HEK293 (cell line): ENCODE results near the gene ANKRD44.

Source experiments
- CTCF ChIA-PET: fragments of 350-600 bp; formaldehyde crosslinking; extraction: SDS; loops from one replicate; lab custom pipeline; 2021; ENCODE audit warnings: antibody characterized with exemption; lab: Yijun Ruan, JAX
- POLR2A ChIA-PET: fragments of 300-600 bp; formaldehyde crosslinking; extraction: SDS; loops from one replicate; lab custom pipeline; 2020; ENCODE audit warnings: antibody characterized with exemption, inconsistent platforms; lab: Yijun Ruan, JAX
- H3K27ac ChIP-seq: fragments of 200-500 bp; sonication (Bioruptor generic); 2 replicates; pipeline ENCODE4 v1.5.1; 2014; ENCODE audit warnings: low read depth, low read length, control low read depth, inconsistent platforms; ENCODE audit errors: extremely low read depth
- H3K36me3 ChIP-seq, 2 experiments: fragments of 200-500 bp in 1 of 2; sonication (Bioruptor generic) in 1 of 2; 1 replicate in 1 of 2; 2 replicates in 1 of 2; pipeline ENCODE4 v1.5.1; 2014 to 2017; ENCODE audit warnings: inconsistent platforms in 2 of 2, low read length in 2 of 2; ENCODE audit not compliant: control insufficient read depth in 2 of 2, insufficient read depth in 1 of 2
- H3K4me1 ChIP-seq: fragments of 200-500 bp; sonication (Bioruptor generic); 2 replicates; pipeline ENCODE4 v1.5.1; 2014; ENCODE audit warnings: mild to moderate bottlenecking, low read length, inconsistent platforms; ENCODE audit not compliant: control insufficient read depth, insufficient read depth
- H3K4me3 ChIP-seq: 2 replicates; pipeline ENCODE4 v1.5.1; 2011; ENCODE audit warnings: low read depth, mild to moderate bottlenecking, control low read depth, low read length, moderate library complexity
- H3K9me3 ChIP-seq: fragments of 200-500 bp; sonication (Bioruptor generic); 2 replicates; pipeline ENCODE4 v1.5.1; 2014; ENCODE audit warnings: low read depth, low read length, inconsistent platforms; ENCODE audit not compliant: control insufficient read depth, insufficient read depth
- AEBP2 ChIP-seq: fragments of 450-650 bp; formaldehyde crosslinking; IDR thresholded peaks from 2 replicates; pipeline ENCODE4 v1.5.1; 2016; ENCODE audit warnings: missing biosample characterization, missing genetic modification characterization, borderline replicate concordance
- PRDM1 ChIP-seq: fragments of 450-650 bp; formaldehyde crosslinking; IDR thresholded peaks from 2 replicates; pipeline ENCODE4; 2016; ENCODE audit warnings: missing biosample characterization, missing genetic modification characterization
- PRDM2 ChIP-seq: fragments of 450-650 bp; formaldehyde crosslinking; IDR thresholded peaks from 2 replicates; pipeline ENCODE4 v1.5.1; 2016; ENCODE audit warnings: missing biosample characterization, missing genetic modification characterization, borderline replicate concordance
- SALL2 ChIP-seq: fragments of 450-650 bp; formaldehyde crosslinking; IDR thresholded peaks from 2 replicates; pipeline ENCODE4 v1.5.0; 2017; ENCODE audit warnings: missing biosample characterization, mild to moderate bottlenecking, missing genetic modification characterization, borderline replicate concordance
- ZBTB26 ChIP-seq: fragments of 450-650 bp; formaldehyde crosslinking; optimal IDR thresholded peaks from 2 replicates; pipeline ENCODE3; 2016; ENCODE audit warnings: missing biosample characterization, mild to moderate bottlenecking, missing genetic modification characterization
- ZFHX2 ChIP-seq: fragments of 450-650 bp; formaldehyde crosslinking; conservative IDR thresholded peaks from 2 replicates; pipeline ENCODE4 v1.5.1; 2016; ENCODE audit warnings: missing biosample characterization, missing genetic modification characterization
- ZNF169 ChIP-seq: fragments of 450-650 bp; formaldehyde crosslinking; IDR thresholded peaks from 2 replicates; pipeline ENCODE4 v1.5.1; 2016; ENCODE audit warnings: missing biosample characterization, missing genetic modification characterization
- ZNF302 ChIP-seq: fragments of 450-650 bp; formaldehyde crosslinking; IDR thresholded peaks from 2 replicates; pipeline ENCODE4 v1.5.1; 2016; ENCODE audit warnings: missing biosample characterization, missing genetic modification characterization, low read depth
- ZNF433 ChIP-seq: fragments of 450-650 bp; formaldehyde crosslinking; IDR thresholded peaks from 2 replicates; pipeline ENCODE4 v1.5.1; 2016; ENCODE audit warnings: missing biosample characterization, missing genetic modification characterization, low read depth
- ZNF473 ChIP-seq: fragments of 450-650 bp; formaldehyde crosslinking; IDR thresholded peaks from 2 replicates; pipeline ENCODE4 v1.5.1; 2017; ENCODE audit warnings: missing biosample characterization, missing genetic modification characterization
- ZNF521 ChIP-seq: fragments of 450-650 bp; formaldehyde crosslinking; IDR thresholded peaks from 2 replicates; pipeline ENCODE4 v1.5.1; 2017; ENCODE audit warnings: missing biosample characterization, mild to moderate bottlenecking, missing genetic modification characterization
- ZNF530 ChIP-seq: fragments of 450-650 bp; formaldehyde crosslinking; IDR thresholded peaks from 2 replicates; pipeline ENCODE4 v1.5.1; 2016; ENCODE audit warnings: low read depth, missing biosample characterization, missing genetic modification characterization
- ZNF549 ChIP-seq: fragments of 450-650 bp; IDR thresholded peaks from 2 replicates; pipeline ENCODE4 v1.5.1; 2018; ENCODE audit warnings: missing biosample characterization, missing genetic modification characterization, mild to moderate bottlenecking, inconsistent platforms, moderate library complexity
- ZNF600 ChIP-seq: fragments of 450-650 bp; formaldehyde crosslinking; IDR thresholded peaks from 2 replicates; pipeline ENCODE4 v1.5.1; 2016; ENCODE audit warnings: missing biosample characterization, missing genetic modification characterization
- ZNF624 ChIP-seq: fragments of 450-650 bp; formaldehyde crosslinking; IDR thresholded peaks from 2 replicates; pipeline ENCODE4 v1.5.1; 2017; ENCODE audit warnings: missing biosample characterization, missing genetic modification characterization
- ZNF707 ChIP-seq: fragments of 450-650 bp; formaldehyde crosslinking; IDR thresholded peaks from 2 replicates; pipeline ENCODE4 v1.5.1; 2016; ENCODE audit warnings: missing biosample characterization, missing genetic modification characterization

Gene ANKRD44

GRCh38 chr2:197075754-197076337 lies 234.7 kb downstream of the ANKRD44 start:
- ChIA-PET CTCF (interaction anchor here (0.6 to 1.2 kb wide), 7 partner anchors 11 to 225 kb away, joined by 3 to 5 read pairs (median 4); no protein-coding TSS in a partner anchor), POLR2A (no interaction called here)
- TF ChIP-seq AEBP2 (tag by site-specific recombination) (no peak), ZBTB26 (no peak), ZNF521 (tag by site-specific recombination) (no peak), ZNF707 (tag by site-specific recombination) (no peak), ZFHX2 (tag by site-specific recombination) (no peak), PRDM2 (tag by site-specific recombination) (no peak), ZNF530 (no peak), ZNF302 (tag by site-specific recombination) (no peak), PRDM1 (tag by site-specific recombination) (no peak), ZNF600 (tag by site-specific recombination) (no peak), ZNF549 (tag by site-specific recombination) (no peak), ZNF624 (tag by site-specific recombination) (no peak)

GRCh38 chr2:197075281-197075680 lies 235.3 kb downstream of the ANKRD44 start:
- CTCF ChIA-PET: interaction anchor here (0.6 to 1.4 kb wide), 8 partner anchors 12 to 225 kb away, joined by 3 to 6 read pairs (median 4); no protein-coding TSS in a partner anchor
- TF ChIP-seq ZNF169 (tag by site-specific recombination): no peak
- TF ChIP-seq ZNF433: no peak
- no peak for TF ChIP-seq ZBTB26
- TF ChIP-seq SALL2 (tag by site-specific recombination): no peak
- no peak for TF ChIP-seq ZNF707 (tag by site-specific recombination)
- no peak for TF ChIP-seq ZNF473
- TF ChIP-seq, all 188 proteins: peak for 0
- Histone ChIP-seq H3K36me3 (no peaks in the 10 kb centered on the region), H3K27ac (no peak overlapping the region), H3K9me3 (no peaks in the 10 kb centered on the region), H3K4me1 (peaks cover 13% of the 10 kb centered on the region), H3K4me3 (no peak overlapping the region)
- POLR2A ChIA-PET: no interaction called here

More at GRCh38 chr2:197075754-197076337, 234.7 kb downstream of the ANKRD44 start:
- Histone ChIP-seq H3K36me3 (no peaks in the 10 kb centered on the region), H3K9me3 (no peaks in the 10 kb centered on the region), H3K4me1 (peaks cover 13% of the 10 kb centered on the region), H3K4me3 (no peak overlapping the region), H3K27ac (no peak overlapping the region)
